Fibroblast of villous mesenchyme (primary cell): Measurements from ENCODE around the gene TNNT2. TPM values are rescaled to one million over a fixed set of nuclear protein-coding genes. Genes with fewer than 3 reads are reported as not detected.

ENCODE experiments used
- DNase-seq: peaks from one replicate; pipeline ENCODE4 v3.0.0-alpha.2; 2010; ENCODE audit warnings: low read depth
- H3K4me3 ChIP-seq: 2 replicates; pipeline ENCODE4 v1.5.1; 2011; ENCODE audit warnings: low read depth, mild to moderate bottlenecking, low read length
- total RNA-seq: library from RNA; depleted of rRNA; stranded (reverse); fragments of >200 nt; gene quantifications from 2 replicates; pipeline ENCODE4 v1.2.3, GENCODE V29; 2012
- TF ChIP-seq, protein P1 (sequence below): IDR thresholded peaks from 2 replicates; pipeline ENCODE4 v1.5.1; 2012; ENCODE audit warnings: low read depth, mild to moderate bottlenecking, low read length; ENCODE audit not compliant: insufficient read depth

TNNT2 gene
- total RNA-seq, 1 donor = 3.5 TPM

- no peak for DNase-seq
- H3K4me3 ChIP-seq = no peak overlapping the region
- TF ChIP-seq, protein P1, sequence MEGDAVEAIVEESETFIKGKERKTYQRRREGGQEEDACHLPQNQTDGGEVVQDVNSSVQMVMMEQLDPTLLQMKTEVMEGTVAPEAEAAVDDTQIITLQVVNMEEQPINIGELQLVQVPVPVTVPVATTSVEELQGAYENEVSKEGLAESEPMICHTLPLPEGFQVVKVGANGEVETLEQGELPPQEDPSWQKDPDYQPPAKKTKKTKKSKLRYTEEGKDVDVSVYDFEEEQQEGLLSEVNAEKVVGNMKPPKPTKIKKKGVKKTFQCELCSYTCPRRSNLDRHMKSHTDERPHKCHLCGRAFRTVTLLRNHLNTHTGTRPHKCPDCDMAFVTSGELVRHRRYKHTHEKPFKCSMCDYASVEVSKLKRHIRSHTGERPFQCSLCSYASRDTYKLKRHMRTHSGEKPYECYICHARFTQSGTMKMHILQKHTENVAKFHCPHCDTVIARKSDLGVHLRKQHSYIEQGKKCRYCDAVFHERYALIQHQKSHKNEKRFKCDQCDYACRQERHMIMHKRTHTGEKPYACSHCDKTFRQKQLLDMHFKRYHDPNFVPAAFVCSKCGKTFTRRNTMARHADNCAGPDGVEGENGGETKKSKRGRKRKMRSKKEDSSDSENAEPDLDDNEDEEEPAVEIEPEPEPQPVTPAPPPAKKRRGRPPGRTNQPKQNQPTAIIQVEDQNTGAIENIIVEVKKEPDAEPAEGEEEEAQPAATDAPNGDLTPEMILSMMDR = no peak
Measured at GRCh38 chr1:201335174-201335870, 42.2 kb downstream of the TNNT2 start.

- no peak overlapping the region for H3K4me3 ChIP-seq
- no peak for DNase-seq
- TF ChIP-seq, protein P1 = no peak
Measured at GRCh38 chr1:201334325-201335173, 42.9 kb downstream of the TNNT2 start.

- DNase-seq = no peak
- TF ChIP-seq, protein P1 = no peak
- H3K4me3 ChIP-seq = no peak overlapping the region
Measured at GRCh38 chr1:201332616-201333335, 44.7 kb downstream of the TNNT2 start.

DNA sequence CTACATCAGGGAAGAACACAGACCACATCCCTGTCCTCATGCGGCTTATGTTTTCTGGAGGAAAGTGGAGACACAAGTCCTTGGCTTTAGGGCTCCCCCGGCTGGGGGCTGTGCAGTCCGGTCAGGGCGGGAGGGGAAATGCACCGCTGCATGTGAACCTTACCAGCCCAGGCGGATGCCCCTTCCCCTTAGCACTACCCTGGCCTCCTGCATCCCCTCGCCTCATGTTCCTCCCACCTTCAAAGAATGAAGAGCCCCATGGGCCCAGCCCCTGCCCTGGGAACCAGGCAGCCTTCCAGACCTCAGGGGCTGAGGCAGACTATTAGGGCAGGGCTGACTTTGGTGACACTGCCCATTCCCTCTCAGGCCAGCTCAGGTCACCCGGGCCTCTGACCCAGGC, 45.5 kb downstream of the TNNT2 start:
- no peak for DNase-seq
- H3K4me3 ChIP-seq = no peak overlapping the region
- TF ChIP-seq, protein P1 = no peak

GRCh38 chr1:201331166-201331565, 46.3 kb downstream of the TNNT2 start:
- TF ChIP-seq, protein P1 = no peak
- DNase-seq = no peak
- no peak overlapping the region for H3K4me3 ChIP-seq

GRCh38 chr1:201330541-201330940, 46.9 kb downstream of the TNNT2 start:
- DNase-seq = no peak
- H3K4me3 ChIP-seq = no peak overlapping the region
- TF ChIP-seq, protein P1 = no peak
